Fibroblast of villous mesenchyme (primary cell): Measurements from ENCODE around the gene FBXO21. TPM values are rescaled to one million over a fixed set of nuclear protein-coding genes. Genes with fewer than 3 reads are reported as not detected.
"Not testable (repeated sequence)": the region's sequence is repeated elsewhere in the genome, so short reads cannot be mapped to it uniquely, and the experiment has no call there.

Source experiments
- DNase-seq: peaks from one replicate; pipeline ENCODE4 v3.0.0-alpha.2; 2010; ENCODE audit warnings: low read depth
- H3K4me3 ChIP-seq: 2 replicates; pipeline ENCODE4 v1.5.1; 2011; ENCODE audit warnings: low read depth, mild to moderate bottlenecking, low read length
- CTCF ChIP-seq: IDR thresholded peaks from 2 replicates; pipeline ENCODE4 v1.5.1; 2012; ENCODE audit warnings: low read depth, mild to moderate bottlenecking, low read length; ENCODE audit not compliant: insufficient read depth
- total RNA-seq: library from RNA; depleted of rRNA; stranded (reverse); fragments of >200 nt; gene quantifications from 2 replicates; pipeline ENCODE4 v1.2.3, GENCODE V29; 2012

Gene FBXO21
- total RNA-seq, 1 donor, result 48.4 TPM

- peak; percentile 37 for TF ChIP-seq CTCF
- DNase-seq, result peak; percentile 13
- no peak overlapping the region for H3K4me3 ChIP-seq
These were observed 90.0 kb downstream of the FBXO21 start for GRCh38 chr12:117100251-117100650.

- peak overlapping the region; percentile 41 for H3K4me3 ChIP-seq
These were observed 91.7 kb downstream of the FBXO21 start for GRCh38 chr12:117098361-117099217.

GRCh38 chr12:117098024-117098360 lies 92.3 kb downstream of the FBXO21 start:
- DNase-seq, result no peak
- TF ChIP-seq CTCF, result no peak
- no peak overlapping the region for H3K4me3 ChIP-seq

More at GRCh38 chr12:117098361-117099217, 91.7 kb downstream of the FBXO21 start:
- no peak for DNase-seq
- TF ChIP-seq CTCF, result no peak

GRCh38 chr12:117097159-117097558 lies 93.1 kb downstream of the FBXO21 start:
- no peak for TF ChIP-seq CTCF
- no peak overlapping the region for H3K4me3 ChIP-seq
- no peak for DNase-seq

GRCh38 chr12:117096501-117097042 lies 93.7 kb downstream of the FBXO21 start:
- no peak overlapping the region for H3K4me3 ChIP-seq
- TF ChIP-seq CTCF, result no peak
- DNase-seq, result no peak

GRCh38 chr12:117095191-117095590 lies 95.1 kb downstream of the FBXO21 start:
- DNase-seq, H3K4me3 ChIP-seq: not testable (repeated sequence)

- no peak for TF ChIP-seq CTCF
- no peak for DNase-seq
These were observed 96.2 kb downstream of the FBXO21 start for GRCh38 chr12:117093918-117094630.

More at GRCh38 chr12:117093918-117094630, 96.2 kb downstream of the FBXO21 start:
- H3K4me3 ChIP-seq, result no peak overlapping the region
